ENCODE data around the gene TMEM235. TPM values are rescaled to one million over a fixed set of nuclear protein-coding genes. Genes with fewer than 3 reads are reported as not detected.

Gene TMEM235
- total RNA-seq, 1 donor from 2014 or later, result not detected

GRCh38 chr17:78236362-78237127 lies 5.1 kb downstream of the TMEM235 start:
- intact Hi-C loops (cut with micrococcal nuclease), result no loop called here
- no peaks in the 10 kb centered on the region for H3K36me3 Mint-ChIP-seq (ENCODE audit: low read depth)
- no peaks in the 10 kb centered on the region for H3K9me3 Mint-ChIP-seq
- H3K27ac Mint-ChIP-seq, result no peak overlapping the region
- no peak overlapping the region for H3K4me3 Mint-ChIP-seq
- peaks cover 13% of the 10 kb centered on the region for H3K27me3 Mint-ChIP-seq (ENCODE audit: insufficient read depth)
- DNase-seq (ENCODE audit: low spot score), result no peak
- peaks cover 10% of the 10 kb centered on the region for H3K4me1 Mint-ChIP-seq (ENCODE audit: low read depth)

GRCh38 chr17:78237401-78238012 lies 6.1 kb downstream of the TMEM235 start:
- no peak overlapping the region for H3K27ac Mint-ChIP-seq
- peaks cover 6% of the 10 kb centered on the region for H3K4me1 Mint-ChIP-seq (ENCODE audit: low read depth)
- H3K27me3 Mint-ChIP-seq (ENCODE audit: insufficient read depth), result peaks cover 9% of the 10 kb centered on the region
- H3K9me3 Mint-ChIP-seq, result no peaks in the 10 kb centered on the region
- no peaks in the 10 kb centered on the region for H3K36me3 Mint-ChIP-seq (ENCODE audit: low read depth)
- DNase-seq (ENCODE audit: low spot score), result no peak
- H3K4me3 Mint-ChIP-seq, result no peak overlapping the region
- intact Hi-C loops (cut with micrococcal nuclease), result no loop called here

GRCh38 chr17:78238823-78239488 lies 7.5 kb downstream of the TMEM235 start:
- intact Hi-C loops (cut with micrococcal nuclease), result no loop called here
- no peak for DNase-seq (ENCODE audit: low spot score)
- Mint-ChIP-seq H3K27ac (no peak overlapping the region), H3K36me3 (ENCODE audit: low read depth) (no peaks in the 10 kb centered on the region), H3K27me3 (ENCODE audit: insufficient read depth) (peaks cover 3% of the 10 kb centered on the region), H3K9me3 (no peaks in the 10 kb centered on the region), H3K4me1 (ENCODE audit: low read depth) (no peaks in the 10 kb centered on the region), H3K4me3 (no peak overlapping the region)

GRCh38 chr17:78239489-78239931 lies 8.1 kb downstream of the TMEM235 start:
- Mint-ChIP-seq H3K36me3 (ENCODE audit: low read depth) (no peaks in the 10 kb centered on the region), H3K9me3 (no peaks in the 10 kb centered on the region)

GRCh38 chr17:78240012-78240655 lies 8.7 kb downstream of the TMEM235 start:
- H3K36me3 Mint-ChIP-seq (ENCODE audit: low read depth), result no peaks in the 10 kb centered on the region
- no peaks in the 10 kb centered on the region for H3K9me3 Mint-ChIP-seq
- no peaks in the 10 kb centered on the region for H3K27me3 Mint-ChIP-seq (ENCODE audit: insufficient read depth)
- H3K4me1 Mint-ChIP-seq (ENCODE audit: low read depth), result no peaks in the 10 kb centered on the region
- intact Hi-C loops (cut with micrococcal nuclease), result no loop called here
- DNase-seq (ENCODE audit: low spot score), result no peak
- no peak overlapping the region for H3K4me3 Mint-ChIP-seq
- H3K27ac Mint-ChIP-seq, result no peak overlapping the region

More at GRCh38 chr17:78239489-78239931, 8.1 kb downstream of the TMEM235 start:
- H3K4me3 Mint-ChIP-seq, result no peak overlapping the region
- no peaks in the 10 kb centered on the region for H3K4me1 Mint-ChIP-seq (ENCODE audit: low read depth)
- H3K27me3 Mint-ChIP-seq (ENCODE audit: insufficient read depth), result no peaks in the 10 kb centered on the region
- intact Hi-C loops (cut with micrococcal nuclease), result no loop called here
- H3K27ac Mint-ChIP-seq, result no peak overlapping the region
- no peak for DNase-seq (ENCODE audit: low spot score)

- peaks cover 2% of the 10 kb centered on the region for H3K36me3 Mint-ChIP-seq (ENCODE audit: low read depth)
- peaks cover 4% of the 10 kb centered on the region for H3K9me3 Mint-ChIP-seq
- no peaks in the 10 kb centered on the region for H3K27me3 Mint-ChIP-seq (ENCODE audit: insufficient read depth)
- H3K4me3 Mint-ChIP-seq, result no peak overlapping the region
- no peaks in the 10 kb centered on the region for H3K4me1 Mint-ChIP-seq (ENCODE audit: low read depth)
- DNase-seq (ENCODE audit: low spot score), result no peak
- no peak overlapping the region for H3K27ac Mint-ChIP-seq
- intact Hi-C loops (cut with micrococcal nuclease), result no loop called here
These were observed 9.4 kb downstream of the TMEM235 start for GRCh38 chr17:78240839-78241238.

GRCh38 chr17:78241277-78242023 lies 10.0 kb downstream of the TMEM235 start:
- H3K4me1 Mint-ChIP-seq (ENCODE audit: low read depth), result no peaks in the 10 kb centered on the region
- peaks cover 2% of the 10 kb centered on the region for H3K36me3 Mint-ChIP-seq (ENCODE audit: low read depth)
- H3K27ac Mint-ChIP-seq, result no peak overlapping the region
- no peaks in the 10 kb centered on the region for H3K27me3 Mint-ChIP-seq (ENCODE audit: insufficient read depth)
- intact Hi-C loops (cut with micrococcal nuclease), result no loop called here
- no peak for DNase-seq (ENCODE audit: low spot score)
- H3K9me3 Mint-ChIP-seq, result peaks cover 4% of the 10 kb centered on the region
- H3K4me3 Mint-ChIP-seq, result no peak overlapping the region

GRCh38 chr17:78242024-78242742 lies 10.8 kb downstream of the TMEM235 start:
- no peak overlapping the region for H3K4me3 Mint-ChIP-seq
- no peaks in the 10 kb centered on the region for H3K4me1 Mint-ChIP-seq (ENCODE audit: low read depth)
- H3K27me3 Mint-ChIP-seq (ENCODE audit: insufficient read depth), result no peaks in the 10 kb centered on the region
- H3K9me3 Mint-ChIP-seq, result peaks cover 4% of the 10 kb centered on the region
- H3K36me3 Mint-ChIP-seq (ENCODE audit: low read depth), result peaks cover 2% of the 10 kb centered on the region
- H3K27ac Mint-ChIP-seq, result no peak overlapping the region
- no peak for DNase-seq (ENCODE audit: low spot score)
- intact Hi-C loops (cut with micrococcal nuclease), result no loop called here

- no peaks in the 10 kb centered on the region for H3K27me3 Mint-ChIP-seq (ENCODE audit: insufficient read depth)
- peaks cover 2% of the 10 kb centered on the region for H3K36me3 Mint-ChIP-seq (ENCODE audit: low read depth)
- H3K4me3 Mint-ChIP-seq, result no peak overlapping the region
- peaks cover 18% of the 10 kb centered on the region for H3K4me1 Mint-ChIP-seq (ENCODE audit: low read depth)
- intact Hi-C loops (cut with micrococcal nuclease), result no loop called here
- peaks cover 4% of the 10 kb centered on the region for H3K9me3 Mint-ChIP-seq
- no peak overlapping the region for H3K27ac Mint-ChIP-seq
- no peak for DNase-seq (ENCODE audit: low spot score)
These were observed 15.9 kb downstream of the TMEM235 start for GRCh38 chr17:78247304-78247703.

GRCh38 chr17:78248051-78248914 lies 16.9 kb downstream of the TMEM235 start:
- no peaks in the 10 kb centered on the region for H3K27me3 Mint-ChIP-seq (ENCODE audit: insufficient read depth)
- no peak for DNase-seq (ENCODE audit: low spot score)
- peaks cover 2% of the 10 kb centered on the region for H3K36me3 Mint-ChIP-seq (ENCODE audit: low read depth)
- H3K4me1 Mint-ChIP-seq (ENCODE audit: low read depth), result peaks cover 28% of the 10 kb centered on the region
- no peak overlapping the region for H3K4me3 Mint-ChIP-seq
- peaks cover 4% of the 10 kb centered on the region for H3K9me3 Mint-ChIP-seq
- intact Hi-C loops (cut with micrococcal nuclease), result no loop called here
- no peak overlapping the region for H3K27ac Mint-ChIP-seq

GRCh38 chr17:78249074-78249817 lies 17.8 kb downstream of the TMEM235 start:
- Mint-ChIP-seq H3K4me1 (ENCODE audit: low read depth) (peaks cover 29% of the 10 kb centered on the region), H3K27ac (peak overlapping the region; percentile 40), H3K36me3 (ENCODE audit: low read depth) (peaks cover 2% of the 10 kb centered on the region), H3K27me3 (ENCODE audit: insufficient read depth) (no peaks in the 10 kb centered on the region), H3K9me3 (peaks cover 4% of the 10 kb centered on the region), H3K4me3 (no peak overlapping the region)
- DNase-seq (ENCODE audit: low spot score), result no peak
- intact Hi-C loops (cut with micrococcal nuclease), result no loop called here
